ENCODE results near the gene VGF. TPM values are rescaled to one million over a fixed set of nuclear protein-coding genes. Genes with fewer than 3 reads are reported as not detected.
A peak's percentile ranks its signal among the peaks of the same experiment; 100 is the strongest.
"Not testable (repeated sequence)": the region's sequence is repeated elsewhere in the genome, so short reads cannot be mapped to it uniquely, and the experiment has no call there.

Gene VGF
- total RNA-seq, 2 donors from 2014 or later: not detected

DNA sequence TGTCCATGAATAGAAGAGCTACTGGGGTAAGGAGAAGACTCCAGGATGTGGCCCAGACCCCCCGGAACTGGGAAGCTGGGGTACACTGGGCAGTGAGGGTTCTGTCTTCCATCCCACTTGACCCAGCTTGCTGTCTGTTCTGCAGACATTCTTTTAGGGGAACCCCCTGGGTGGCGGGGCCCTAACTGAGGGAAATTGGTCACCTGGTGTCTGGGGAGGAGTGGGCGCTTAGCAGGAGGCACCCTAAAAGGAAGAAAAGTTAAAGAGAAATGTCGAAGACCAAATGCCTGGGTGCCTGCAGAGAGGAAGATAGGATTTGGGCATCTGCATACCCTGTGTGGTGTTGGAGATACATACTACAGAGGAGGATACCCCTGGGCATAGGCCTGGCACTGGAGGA lies 10.1 kb downstream of the VGF start:
- intact Hi-C loops (cut with DNase I): no loop called here

DNA sequence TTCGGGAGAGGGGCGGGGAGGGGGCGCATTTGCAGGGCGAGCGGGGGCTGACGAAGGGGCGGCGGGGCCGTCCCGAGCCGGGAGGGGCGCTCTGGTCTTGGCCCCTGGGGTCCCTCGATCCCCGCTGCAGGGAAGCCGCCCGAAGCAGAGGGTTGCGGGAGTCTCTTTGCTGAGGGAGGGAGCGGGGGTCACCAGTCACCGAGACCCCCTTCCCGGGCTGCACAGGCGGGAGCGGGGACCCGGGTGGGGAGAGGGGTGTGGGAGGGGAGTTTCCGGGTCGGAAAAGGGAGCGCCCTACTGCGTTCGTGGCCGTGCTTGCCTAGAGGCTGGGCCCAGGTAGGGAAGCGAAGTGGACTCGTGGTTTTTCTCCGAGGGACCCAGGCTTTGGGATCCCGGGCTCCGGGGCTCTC lies 10.7 kb downstream of the VGF start:
- intact Hi-C loops (cut with DNase I): no loop called here
- no peak for DNase-seq (ENCODE audit: low spot score)

More for the DNA sequence above, 10.1 kb downstream of the VGF start:
- DNase-seq (ENCODE audit: low spot score): no peak

DNA sequence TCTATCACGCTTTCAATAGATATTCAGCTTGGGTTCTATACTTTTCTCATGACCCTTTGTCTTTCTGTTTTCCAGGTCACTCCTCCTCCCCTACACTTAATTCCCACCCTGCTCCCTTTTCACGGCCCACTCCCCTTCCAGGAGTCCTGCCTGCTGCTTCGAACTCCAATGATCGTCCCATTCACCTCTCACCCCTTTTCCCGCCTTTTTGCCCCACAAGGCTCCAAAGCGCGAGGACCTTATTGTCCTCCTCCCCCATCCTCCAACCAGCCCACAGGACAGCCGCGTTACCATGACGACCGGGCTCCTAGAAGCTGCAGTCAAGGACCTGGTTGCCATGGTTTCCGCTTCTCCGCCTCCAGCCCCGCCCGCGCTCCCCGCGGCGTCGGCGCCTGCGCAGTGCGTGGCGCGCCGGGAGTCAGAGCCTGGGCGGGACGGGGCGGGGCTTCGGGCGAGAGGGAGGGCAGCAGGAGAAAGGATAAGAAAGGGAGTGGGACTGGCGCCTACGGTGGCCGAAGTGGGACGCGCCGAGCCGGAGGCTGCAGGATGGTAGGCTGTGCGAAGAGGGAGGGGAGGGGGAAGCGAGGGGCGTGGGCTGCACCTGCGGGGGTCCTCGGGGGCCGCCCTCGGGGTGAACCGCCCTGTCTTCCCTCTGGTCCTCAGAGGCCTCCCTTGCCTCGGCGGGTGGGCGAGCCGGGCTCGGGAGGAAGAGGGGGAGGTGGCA lies 11.2 kb downstream of the VGF start, which contains the start of gene AP1S1:
Gene AP1S1, plus strand, starts transcription at position 508 of the 724 bp plus-strand sequence. Its CDS starts 39 bp downstream, at position 547.
- intact Hi-C loops (cut with DNase I): no loop called here
- peak; percentile 98 for DNase-seq (ENCODE audit: low spot score)

DNA sequence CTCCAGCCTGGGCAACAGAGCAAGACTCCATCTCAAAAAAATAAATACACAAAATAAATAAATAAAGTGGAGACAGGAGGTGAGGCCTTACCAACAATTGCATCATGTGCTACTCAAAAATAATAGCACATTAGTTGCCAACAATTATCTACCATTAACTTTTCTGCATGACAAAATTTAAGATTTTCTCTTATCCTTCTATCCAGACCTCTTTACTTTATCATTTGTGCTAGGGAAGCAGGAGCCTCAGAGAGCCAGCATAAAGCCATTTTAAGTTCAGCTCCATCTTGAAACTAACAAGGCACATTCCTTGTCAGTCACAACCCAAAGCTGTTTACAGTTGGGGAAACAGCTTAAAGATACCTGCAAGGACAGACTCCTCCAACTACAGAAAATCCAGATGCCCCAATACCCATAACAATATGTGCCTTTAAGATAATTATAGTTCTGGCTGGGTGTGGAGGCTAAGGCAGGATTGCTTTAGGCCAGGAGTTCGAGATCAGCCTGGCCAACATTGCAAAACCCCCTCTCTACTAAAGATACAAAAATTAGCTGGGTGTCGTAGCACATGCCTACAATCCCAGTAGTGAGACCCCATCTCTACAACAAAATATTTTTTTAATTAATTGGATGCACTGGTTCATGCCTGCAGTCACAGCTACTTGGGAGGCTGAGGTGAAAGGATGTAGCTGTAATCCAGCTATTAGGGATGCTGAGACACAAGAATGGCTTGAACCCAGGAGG lies 13.3 kb downstream of the VGF start:
- no peak for DNase-seq (ENCODE audit: low spot score)
- intact Hi-C loops (cut with DNase I): no loop called here

DNA sequence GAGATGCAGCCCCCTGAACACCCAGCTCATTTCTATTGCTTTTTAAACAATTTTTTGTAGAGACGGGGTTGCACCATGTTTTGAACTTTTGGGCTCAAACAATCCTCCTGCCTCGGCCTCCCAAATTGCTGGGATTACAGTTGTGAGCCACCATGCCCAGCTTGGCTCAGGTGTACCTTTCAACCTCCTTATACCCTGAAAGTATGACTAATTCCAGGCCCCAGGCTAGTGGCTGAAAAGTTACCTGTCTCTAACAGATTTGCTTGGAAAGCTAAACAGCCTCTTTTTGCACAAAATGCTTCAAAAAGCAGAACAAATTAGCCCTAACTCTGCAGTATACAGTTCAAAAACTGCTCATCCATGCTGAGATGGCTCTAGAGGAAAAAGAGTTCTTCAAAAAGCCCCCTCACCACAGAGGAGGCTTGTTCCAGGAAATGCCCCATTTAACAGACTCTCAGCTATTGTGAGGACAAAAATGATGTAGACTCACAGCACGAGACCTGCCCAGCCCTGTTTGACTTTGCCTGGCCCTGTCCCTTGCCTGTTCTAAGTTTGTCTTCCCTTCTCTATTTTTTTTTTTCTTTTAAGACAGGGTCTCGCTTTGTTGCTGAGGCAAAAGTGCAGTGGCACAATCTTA lies 24.5 kb downstream of the VGF start:
- no peak for DNase-seq (ENCODE audit: low spot score)
- intact Hi-C loops (cut with DNase I): loop anchor here (5.0 to 10.0 kb wide), 3 partner anchors 54 to 616 kb away; no protein-coding TSS in a partner anchor

DNA sequence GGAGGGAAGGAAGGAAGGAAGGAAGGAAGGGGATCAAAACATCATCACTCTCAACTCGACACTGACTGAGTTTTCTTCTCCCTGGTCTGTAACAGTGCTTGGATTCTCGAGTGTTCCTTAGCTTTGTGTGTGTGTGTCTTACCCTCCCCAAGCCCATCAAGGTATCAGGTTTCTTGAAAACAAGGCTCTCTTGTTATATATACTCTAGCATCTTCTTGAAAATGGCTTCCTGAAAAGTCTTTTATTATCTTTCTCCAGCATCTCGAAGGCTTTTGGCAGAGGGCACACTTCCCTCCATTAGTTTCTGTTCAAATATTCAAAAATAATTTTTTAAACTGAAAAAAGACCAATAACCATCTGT lies 25.1 kb downstream of the VGF start:
- no peak for DNase-seq (ENCODE audit: low spot score)
- intact Hi-C loops (cut with DNase I): loop anchor here (5.0 to 10.0 kb wide), 3 partner anchors 54 to 616 kb away; no protein-coding TSS in a partner anchor

DNA sequence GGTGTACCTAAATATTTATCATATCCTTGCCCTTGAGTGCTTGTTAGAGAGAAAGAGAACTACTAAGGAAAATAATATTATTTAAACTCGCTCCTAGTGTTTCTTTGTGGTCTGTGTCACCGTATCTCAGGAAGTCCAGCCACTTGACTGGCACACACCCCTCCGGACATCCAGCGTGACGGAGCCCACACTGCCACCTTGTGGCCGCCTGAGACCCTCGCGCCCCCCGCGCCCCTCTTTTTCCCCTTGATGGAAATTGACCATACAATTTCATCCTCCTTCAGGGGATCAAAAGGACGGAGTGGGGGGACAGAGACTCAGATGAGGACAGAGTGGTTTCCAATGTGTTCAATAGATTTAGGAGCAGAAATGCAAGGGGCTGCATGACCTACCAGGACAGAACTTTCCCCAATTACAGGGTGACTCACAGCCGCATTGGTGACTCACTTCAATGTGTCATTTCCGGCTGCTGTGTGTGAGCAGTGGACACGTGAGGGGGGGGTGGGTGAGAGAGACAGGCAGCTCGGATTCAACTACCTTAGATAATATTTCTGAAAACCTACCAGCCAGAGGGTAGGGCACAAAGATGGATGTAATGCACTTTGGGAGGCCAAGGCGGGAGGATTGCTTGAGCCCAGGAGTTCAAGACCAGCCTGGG lies 27.0 kb downstream of the VGF start:
- intact Hi-C loops (cut with DNase I): loop anchor here in 1 of 2 donors (5.0 kb wide), 1 partner anchor 51 kb away; the partner anchor contains the start of gene TRIM56
- peak; percentile 92 for DNase-seq (ENCODE audit: low spot score)

DNA sequence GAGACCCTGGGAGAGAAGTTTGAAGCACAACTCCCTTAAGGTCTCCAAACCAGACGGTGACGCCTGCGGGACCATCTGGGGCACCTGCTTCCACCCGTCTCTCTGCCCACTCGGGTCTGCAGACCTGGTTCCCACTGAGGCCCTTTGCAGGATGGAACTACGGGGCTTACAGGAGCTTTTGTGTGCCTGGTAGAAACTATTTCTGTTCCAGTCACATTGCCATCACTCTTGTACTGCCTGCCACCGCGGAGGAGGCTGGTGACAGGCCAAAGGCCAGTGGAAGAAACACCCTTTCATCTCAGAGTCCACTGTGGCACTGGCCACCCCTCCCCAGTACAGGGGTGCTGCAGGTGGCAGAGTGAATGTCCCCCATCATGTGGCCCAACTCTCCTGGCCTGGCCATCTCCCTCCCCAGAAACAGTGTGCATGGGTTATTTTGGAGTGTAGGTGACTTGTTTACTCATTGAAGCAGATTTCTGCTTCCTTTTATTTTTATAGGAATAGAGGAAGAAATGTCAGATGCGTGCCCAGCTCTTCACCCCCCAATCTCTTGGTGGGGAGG lies 27.6 kb downstream of the VGF start:
- DNase-seq (ENCODE audit: low spot score): no peak
- intact Hi-C loops (cut with DNase I): loop anchor here in 1 of 2 donors (5.0 kb wide), 1 partner anchor 50 kb away; the partner anchor contains the start of gene TRIM56

DNA sequence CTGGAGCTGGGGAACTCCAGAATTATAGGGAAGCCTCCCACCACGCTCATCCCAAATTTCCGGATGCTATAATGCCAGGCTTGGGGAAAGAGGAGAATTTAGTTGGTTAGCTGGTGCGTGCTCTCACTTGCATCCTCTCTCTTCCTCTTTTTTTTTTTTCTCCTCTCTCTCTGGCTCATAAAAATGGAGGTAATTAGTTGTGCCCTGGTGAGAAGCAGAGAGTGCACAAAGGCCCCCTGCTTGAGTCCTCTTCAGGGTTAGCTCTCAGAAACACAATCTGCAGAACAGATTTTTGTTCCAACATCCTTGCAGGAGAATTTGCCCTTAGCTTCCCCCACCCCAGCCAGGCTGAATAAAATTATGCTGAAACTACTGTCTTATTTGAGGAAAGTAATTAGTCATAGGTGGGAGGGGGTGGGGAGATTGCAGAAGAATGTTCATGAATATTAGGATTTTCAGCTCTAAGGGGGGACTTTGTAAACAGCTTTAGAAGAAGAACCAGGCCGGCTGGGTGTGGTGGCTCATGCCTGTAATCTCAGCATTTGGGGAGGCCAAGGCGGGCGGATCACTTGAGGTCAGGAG lies 30.9 kb downstream of the VGF start:
- DNase-seq (ENCODE audit: low spot score): no peak
- intact Hi-C loops (cut with DNase I): loop anchor here (5.0 kb wide), 1 partner anchor 37 kb away; no protein-coding TSS in a partner anchor

DNA sequence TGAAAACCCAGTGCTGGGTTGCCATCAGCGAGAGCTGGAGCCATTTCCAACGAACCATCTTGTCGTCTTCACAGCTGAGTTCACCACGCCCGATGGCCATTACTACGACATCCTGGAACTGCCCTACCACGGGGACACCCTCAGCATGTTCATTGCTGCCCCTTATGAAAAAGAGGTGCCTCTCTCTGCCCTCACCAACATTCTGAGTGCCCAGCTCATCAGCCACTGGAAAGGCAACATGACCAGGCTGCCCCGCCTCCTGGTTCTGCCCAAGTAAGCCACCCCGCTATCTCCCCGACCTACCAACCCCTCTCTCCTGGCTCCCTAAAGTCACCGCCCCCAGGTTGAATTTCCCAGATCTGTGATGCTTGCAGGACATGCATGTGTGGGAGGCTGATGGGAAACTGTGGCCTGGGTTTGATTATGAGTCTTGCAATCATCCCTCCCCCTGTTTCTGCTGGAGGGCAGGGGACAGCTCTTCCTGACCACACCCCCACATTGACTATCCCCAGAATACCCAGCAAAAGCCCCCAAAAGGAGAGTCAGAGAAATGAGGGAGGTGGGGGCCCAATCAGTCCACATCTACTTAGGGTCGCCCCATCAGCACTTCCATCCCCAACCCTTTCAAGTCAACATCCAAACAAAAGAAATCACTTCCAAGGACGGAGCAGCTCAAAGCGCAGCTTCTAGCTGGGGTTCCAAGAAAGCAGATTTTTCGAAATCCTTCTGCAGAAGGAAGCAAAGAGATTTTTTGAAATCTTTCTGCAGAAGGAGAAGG lies 31.6 kb downstream of the VGF start:
- DNase-seq (ENCODE audit: low spot score): no peak
- intact Hi-C loops (cut with DNase I): loop anchor here (5.0 kb wide), 1 partner anchor 37 kb away; no protein-coding TSS in a partner anchor

DNA sequence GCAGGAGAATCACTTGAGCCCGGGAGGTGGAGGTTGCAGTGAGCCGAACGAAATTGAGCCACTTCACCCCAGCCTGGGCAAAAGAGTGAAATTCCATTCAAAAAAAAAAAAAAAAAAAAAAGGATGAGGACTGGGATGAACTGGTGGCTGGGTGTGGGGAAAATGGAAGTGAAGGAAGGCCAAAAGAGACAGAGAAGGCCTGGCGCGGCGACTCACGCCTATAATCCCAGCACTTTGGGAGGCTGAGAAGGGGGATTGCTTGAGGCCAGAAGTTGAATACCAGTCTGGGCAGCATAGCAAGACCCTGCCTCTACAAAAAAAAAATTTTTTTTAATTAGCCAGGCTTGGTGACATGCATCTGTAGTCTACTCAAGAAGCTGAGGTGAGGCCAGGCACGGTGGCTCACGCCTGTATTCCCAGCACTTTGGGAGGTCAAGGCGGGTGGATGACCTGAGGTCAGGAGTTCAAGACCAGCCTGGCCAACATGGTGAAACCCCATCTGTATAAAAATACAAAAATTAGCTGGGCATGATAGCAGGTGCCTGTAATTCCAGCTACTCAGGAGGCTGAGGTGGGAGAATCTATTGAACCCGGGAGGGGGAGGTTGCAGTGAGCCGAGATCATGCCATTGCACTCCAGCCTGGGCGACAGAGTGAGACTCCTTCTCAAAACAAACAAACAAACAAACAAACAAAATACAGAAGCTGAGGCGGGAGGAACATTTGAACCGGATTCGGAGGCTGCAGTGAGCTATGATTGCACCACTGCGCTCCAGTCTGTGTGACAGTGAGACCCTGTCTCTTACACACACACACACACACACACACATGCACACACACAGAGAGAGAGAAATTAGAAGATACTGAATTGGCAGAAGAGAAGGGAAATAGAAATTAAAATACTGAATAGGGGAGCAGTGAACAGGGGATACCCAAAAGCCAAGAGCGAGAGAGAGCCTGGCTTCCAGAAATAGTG lies 32.5 kb downstream of the VGF start:
- not testable (repeated sequence) for DNase-seq (ENCODE audit: low spot score)

DNA sequence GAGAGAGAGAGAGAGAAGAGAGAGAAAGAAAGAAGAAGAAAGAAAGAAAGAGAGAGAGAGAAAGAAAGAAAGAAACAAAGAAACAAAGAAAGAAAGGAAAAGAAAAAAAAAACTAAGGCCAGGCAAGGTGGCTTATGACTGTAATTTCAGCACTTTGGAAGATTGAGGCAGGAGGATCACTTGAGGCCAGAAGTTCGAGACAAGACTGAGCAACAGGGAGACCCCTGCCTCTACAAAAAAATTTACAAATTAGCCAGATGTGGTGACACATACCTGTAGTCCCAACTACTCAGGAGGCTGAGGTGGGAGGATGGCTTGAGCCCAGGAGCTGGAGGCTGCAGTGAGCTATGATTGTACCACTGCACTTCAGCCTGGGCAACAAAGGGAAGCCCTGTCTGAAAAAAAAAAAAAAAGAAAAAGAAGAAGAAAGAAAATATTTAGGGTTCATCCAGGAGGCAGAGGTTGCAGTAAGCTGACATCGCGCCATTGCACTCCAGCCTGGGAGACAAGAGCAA lies 35.7 kb downstream of the VGF start:
- intact Hi-C loops (cut with DNase I): loop anchor here (5.0 kb wide), 1 partner anchor 32 kb away; no protein-coding TSS in a partner anchor
- DNase-seq (ENCODE audit: low spot score): no peak

More for the DNA sequence above, 32.5 kb downstream of the VGF start:
- intact Hi-C loops (cut with DNase I): loop anchor here (5.0 kb wide), 1 partner anchor 36 kb away; no protein-coding TSS in a partner anchor

DNA sequence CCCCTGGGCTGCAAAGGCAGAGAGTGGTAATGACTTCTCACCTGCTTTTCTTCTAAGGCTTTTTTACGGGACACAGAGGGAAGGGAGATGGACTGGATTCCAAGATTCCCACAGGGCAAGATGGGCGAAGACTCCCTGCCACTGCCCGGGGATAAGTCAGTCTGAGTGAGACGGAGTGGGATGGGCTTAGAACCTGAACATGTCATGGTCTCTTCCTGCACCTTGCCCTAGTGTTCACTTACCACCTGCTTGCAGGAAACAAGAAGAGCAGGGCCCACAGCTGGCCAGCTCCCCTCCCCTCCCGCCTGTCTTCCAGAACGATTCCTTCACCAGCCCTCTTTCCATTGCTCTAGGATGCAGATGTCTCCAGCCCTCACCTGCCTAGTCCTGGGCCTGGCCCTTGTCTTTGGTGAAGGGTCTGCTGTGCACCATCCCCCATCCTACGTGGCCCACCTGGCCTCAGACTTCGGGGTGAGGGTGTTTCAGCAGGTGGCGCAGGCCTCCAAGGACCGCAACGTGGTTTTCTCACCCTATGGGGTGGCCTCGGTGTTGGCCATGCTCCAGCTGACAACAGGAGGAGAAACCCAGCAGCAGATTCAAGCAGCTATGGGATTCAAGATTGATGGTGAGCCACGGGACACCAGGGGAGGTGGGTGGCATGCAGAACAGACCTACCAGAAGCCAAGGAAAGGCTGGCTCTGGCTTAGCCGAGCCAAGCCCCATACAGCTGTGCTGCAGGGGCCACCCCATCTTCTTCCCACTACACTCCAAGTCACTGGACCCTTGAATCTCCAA lies 37.1 kb downstream of the VGF start:
- DNase-seq (ENCODE audit: low spot score): no peak
- intact Hi-C loops (cut with DNase I): no loop called here

DNA sequence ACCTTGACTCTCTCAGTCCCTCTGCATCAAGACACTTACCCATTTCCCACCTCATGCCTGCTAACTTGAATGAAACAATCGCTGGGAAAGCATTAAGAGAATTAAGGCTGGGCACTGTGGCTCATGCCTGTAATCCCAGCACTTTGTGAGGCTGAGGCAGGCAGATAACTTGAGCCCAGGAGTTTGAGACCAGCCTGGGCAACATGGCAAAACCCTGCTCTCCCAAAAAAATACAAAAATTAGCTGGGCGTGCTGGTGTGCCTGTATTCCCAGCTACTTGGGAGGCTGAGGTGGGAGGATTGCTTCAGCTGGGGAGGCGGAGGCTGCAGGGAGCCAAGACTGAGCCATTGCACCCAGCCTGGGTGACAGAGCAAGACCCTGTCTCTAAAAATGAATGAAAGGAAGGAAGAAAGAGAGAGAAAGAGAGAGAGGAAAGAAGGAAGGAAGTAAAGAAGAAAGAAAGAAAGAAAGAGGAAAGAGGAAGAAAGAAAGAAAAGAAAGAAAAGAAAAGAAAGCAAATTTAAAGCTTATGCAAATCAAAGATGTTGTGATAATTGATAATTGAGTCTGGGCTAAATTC lies 37.8 kb downstream of the VGF start:
- no peak for DNase-seq (ENCODE audit: low spot score)
- intact Hi-C loops (cut with DNase I): no loop called here
